DMS79 treated with DMSO at 0.1 percent for 48 hours (cell line): ENCODE data around the gene CGNL1.

Source experiments
- DNase-seq: peaks from one replicate; lab custom pipeline; 2025; lab: John Stamatoyannopoulos, UW

The CGNL1 gene

GRCh38 chr15:57375827-57376695 lies at the start of gene CGNL1:
TSS of gene CGNL1 (plus strand) at chr15:57376505. CDS start at chr15:57438000, 61,495 bp downstream.
- no peak for DNase-seq

GRCh38 chr15:57327985-57328471 lies 48.3 kb upstream of the CGNL1 start:
- DNase-seq: no peak

GRCh38 chr15:57328479-57328878 lies 47.8 kb upstream of the CGNL1 start:
- DNase-seq: no peak

GRCh38 chr15:57328897-57329296 lies 47.4 kb upstream of the CGNL1 start:
- no peak for DNase-seq

- DNase-seq: no peak
These were observed 46.5 kb upstream of the CGNL1 start for GRCh38 chr15:57329582-57330367.

GRCh38 chr15:57330619-57331340 lies 45.5 kb upstream of the CGNL1 start:
- DNase-seq: no peak

GRCh38 chr15:57332326-57332725 lies 44.0 kb upstream of the CGNL1 start:
- no peak for DNase-seq

GRCh38 chr15:57333487-57333886 lies 42.8 kb upstream of the CGNL1 start:
- no peak for DNase-seq

GRCh38 chr15:57334257-57334656 lies 42.0 kb upstream of the CGNL1 start:
- DNase-seq: no peak

GRCh38 chr15:57335293-57335715 lies 41.0 kb upstream of the CGNL1 start:
- no peak for DNase-seq

- no peak for DNase-seq
These were observed 40.6 kb upstream of the CGNL1 start for GRCh38 chr15:57335719-57336118.

- no peak for DNase-seq
These were observed 38.4 kb upstream of the CGNL1 start for GRCh38 chr15:57337868-57338411.

- no peak for DNase-seq
These were observed 37.0 kb upstream of the CGNL1 start for GRCh38 chr15:57339321-57339720.

- DNase-seq: peak; percentile 32
These were observed 35.5 kb upstream of the CGNL1 start for GRCh38 chr15:57340682-57341259.

GRCh38 chr15:57343048-57343447 lies 33.3 kb upstream of the CGNL1 start:
- no peak for DNase-seq

- no peak for DNase-seq
These were observed 32.8 kb upstream of the CGNL1 start for GRCh38 chr15:57343498-57343897.

- no peak for DNase-seq
These were observed 32.0 kb upstream of the CGNL1 start for GRCh38 chr15:57344282-57344681.

- no peak for DNase-seq
These were observed 30.7 kb upstream of the CGNL1 start for GRCh38 chr15:57345584-57345983.

GRCh38 chr15:57348081-57348480 lies 28.2 kb upstream of the CGNL1 start:
- DNase-seq: no peak

- DNase-seq: no peak
These were observed 23.6 kb upstream of the CGNL1 start for GRCh38 chr15:57352535-57353316.

GRCh38 chr15:57353317-57353804 lies 22.9 kb upstream of the CGNL1 start:
- peak; percentile 72 for DNase-seq
